ENCODE data around the gene TTLL6.
"Not testable (repeated sequence)": the region's sequence is repeated elsewhere in the genome, so short reads cannot be mapped to it uniquely, and the experiment has no call there.

TTLL6 gene

GRCh38 chr17:48816774-48817590 is at the start of gene TTLL6:
Gene TTLL6, minus strand, starts transcription at chr17:48817229. Its CDS starts 157 bp downstream, at chr17:48817072.
- peak; percentile 29 to 32 for DNase-seq

DNA sequence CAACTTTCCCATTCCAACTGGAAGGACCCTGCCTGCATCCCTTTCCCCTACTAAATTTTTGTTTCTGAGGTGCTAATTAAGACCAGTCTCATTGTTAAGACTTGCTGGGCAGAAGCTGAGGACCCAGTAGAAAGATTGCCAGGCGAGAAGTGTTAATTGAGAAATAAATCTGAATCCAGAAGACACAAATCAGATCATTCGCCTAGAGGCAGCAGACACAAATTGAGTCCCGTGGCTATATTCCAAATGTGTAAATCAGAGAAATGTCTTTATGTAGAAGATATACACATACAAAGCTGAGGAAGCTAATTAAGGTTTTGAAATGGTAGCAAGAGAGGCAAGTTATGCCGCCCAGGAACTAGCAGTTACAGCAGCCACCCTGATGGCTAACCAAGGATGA is 43.4 kb upstream of the TTLL6 start:
- DNase-seq, result no peak

DNA sequence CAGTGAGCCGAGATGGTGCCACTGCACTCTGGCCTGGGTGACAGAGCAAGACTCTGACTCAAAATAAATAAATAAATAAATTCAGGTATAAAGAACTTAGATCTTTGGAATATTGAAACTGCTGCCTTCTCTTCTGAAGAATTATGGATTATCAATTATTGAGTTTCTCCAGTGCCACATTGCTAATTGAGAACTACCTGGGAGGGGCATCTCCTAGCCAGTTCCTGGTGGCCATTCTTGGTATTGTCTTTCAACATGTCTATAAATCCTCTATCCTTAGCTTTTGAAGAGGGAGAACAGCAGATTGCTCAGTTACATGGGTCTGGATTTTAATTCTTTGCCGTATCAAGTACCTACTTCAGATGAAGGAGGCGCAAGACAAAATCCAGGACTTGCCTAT is 43.0 kb upstream of the TTLL6 start:
- peak in 1 of 2 experiments; percentile 14 for DNase-seq

- DNase-seq, result no peak
These were observed 39.2 kb upstream of the TTLL6 start for GRCh38 chr17:48856122-48856821.

GRCh38 chr17:48854774-48855476 is 37.9 kb upstream of the TTLL6 start:
- DNase-seq, result no peak

DNA sequence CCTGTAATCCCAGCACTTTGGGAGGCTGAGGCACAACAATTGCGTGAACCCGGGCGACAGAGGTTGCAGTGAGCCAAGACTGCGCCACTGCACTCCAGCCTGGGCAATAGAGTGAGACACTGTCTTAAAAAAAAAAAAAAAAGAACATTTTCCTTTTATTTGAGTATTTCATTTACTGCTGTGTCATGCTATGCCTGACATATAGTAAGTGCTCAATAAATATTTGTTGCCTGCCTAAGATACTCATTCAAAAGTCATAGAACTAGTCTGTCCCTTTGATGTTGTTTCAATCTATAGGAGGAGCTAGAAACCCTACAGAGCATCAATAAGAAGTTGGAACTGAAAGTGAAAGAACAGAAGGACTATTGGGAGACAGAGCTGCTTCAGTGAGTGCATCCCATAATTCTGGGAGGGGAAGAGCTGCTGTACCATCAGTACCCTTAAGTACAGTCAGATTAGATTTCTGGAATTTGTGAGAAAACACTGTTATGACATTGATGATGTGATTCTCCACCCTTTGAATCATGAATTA is 33.8 kb upstream of the TTLL6 start:
- no peak for DNase-seq

DNA sequence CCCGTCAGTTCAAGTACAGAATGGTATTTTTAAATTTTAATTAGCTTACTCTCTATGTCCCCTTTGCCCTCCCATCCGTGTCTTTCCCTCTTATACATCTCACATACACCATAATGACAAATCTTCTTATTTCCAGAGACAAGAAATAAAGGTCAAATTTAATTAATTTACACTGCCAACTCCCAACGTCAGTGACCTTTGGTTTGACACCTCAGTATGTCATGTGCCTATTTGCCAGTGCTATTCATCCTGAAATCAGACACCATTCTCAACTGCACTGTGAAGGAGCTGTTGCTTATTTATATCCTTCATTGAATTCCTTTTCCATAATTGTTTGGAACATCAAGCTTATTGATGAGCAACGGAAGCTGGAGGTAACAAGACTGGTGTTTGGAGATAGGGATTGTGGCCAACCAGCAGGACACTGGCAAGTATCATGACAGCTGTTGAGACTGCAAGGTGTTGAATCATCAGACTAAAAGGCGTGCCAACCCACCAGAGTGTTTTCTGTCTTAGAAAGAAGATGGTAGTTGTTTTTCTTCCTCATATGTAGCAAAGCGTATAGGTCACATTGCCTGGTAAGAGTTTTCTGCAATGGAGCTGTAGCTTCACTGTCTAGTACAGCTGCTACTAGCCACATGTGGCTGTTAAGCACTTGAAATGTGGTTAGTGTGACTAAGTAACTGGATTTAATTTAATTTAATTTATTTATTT is 26.3 kb upstream of the TTLL6 start:
- no peak for DNase-seq

- DNase-seq, result no peak
These were observed 25.7 kb upstream of the TTLL6 start for GRCh38 chr17:48842746-48843145.

GRCh38 chr17:48841395-48841831 is 24.4 kb upstream of the TTLL6 start:
- DNase-seq, result peak; percentile 98 to 99

- no peak for DNase-seq
These were observed 23.4 kb upstream of the TTLL6 start for GRCh38 chr17:48840441-48840840.

DNA sequence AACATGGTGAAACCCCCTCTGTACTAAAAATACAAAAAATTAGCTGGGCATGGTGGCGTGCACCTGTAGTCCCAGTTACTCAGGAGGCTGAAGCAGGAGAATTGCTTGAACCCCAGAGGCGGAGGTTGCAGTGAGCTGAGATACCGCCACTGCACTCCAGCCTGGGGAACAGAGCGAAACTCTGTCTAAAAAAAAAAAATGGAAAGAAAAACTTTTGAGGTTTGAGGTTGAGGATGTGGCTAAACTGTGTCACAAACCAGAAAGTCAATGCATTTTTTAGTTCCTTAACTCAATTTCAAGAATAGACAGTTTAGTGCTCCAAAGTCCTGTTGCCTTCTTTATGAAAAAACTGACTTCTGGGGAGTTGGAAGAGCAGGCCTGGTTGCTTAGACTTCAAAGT is 20.4 kb upstream of the TTLL6 start:
- DNase-seq, result peak; percentile 90 to 92

DNA sequence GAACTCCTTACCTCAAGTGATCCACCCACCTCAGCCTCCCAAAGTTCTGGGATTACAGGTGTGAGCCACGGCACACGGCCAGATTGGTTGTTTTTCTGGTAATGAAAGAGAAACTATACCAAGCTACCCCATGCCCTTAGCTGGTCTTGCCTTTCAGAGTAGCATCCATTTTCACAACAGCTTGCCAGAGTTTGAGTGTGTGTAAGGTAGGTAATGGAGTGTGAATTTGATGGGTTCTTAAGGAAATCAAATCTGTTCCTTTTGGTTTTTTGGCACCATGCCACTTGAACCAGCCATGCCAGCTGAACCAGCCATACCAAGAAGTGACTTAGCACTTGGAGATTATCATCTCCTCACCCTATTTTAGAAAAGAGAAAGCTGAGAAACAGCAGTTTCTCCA is 18.9 kb upstream of the TTLL6 start:
- DNase-seq, result no peak

GRCh38 chr17:48834973-48835372 is 17.9 kb upstream of the TTLL6 start:
- DNase-seq, result no peak

GRCh38 chr17:48831549-48831883 is 14.5 kb upstream of the TTLL6 start:
- no peak for DNase-seq

GRCh38 chr17:48830840-48831548 is 14.0 kb upstream of the TTLL6 start, which contains the start of gene CALCOCO2:
Gene CALCOCO2, plus strand, starts transcription at chr17:48831035. Its CDS starts 10,673 bp downstream, at chr17:48841708.
- DNase-seq, result peak; percentile 95 to 96

DNA sequence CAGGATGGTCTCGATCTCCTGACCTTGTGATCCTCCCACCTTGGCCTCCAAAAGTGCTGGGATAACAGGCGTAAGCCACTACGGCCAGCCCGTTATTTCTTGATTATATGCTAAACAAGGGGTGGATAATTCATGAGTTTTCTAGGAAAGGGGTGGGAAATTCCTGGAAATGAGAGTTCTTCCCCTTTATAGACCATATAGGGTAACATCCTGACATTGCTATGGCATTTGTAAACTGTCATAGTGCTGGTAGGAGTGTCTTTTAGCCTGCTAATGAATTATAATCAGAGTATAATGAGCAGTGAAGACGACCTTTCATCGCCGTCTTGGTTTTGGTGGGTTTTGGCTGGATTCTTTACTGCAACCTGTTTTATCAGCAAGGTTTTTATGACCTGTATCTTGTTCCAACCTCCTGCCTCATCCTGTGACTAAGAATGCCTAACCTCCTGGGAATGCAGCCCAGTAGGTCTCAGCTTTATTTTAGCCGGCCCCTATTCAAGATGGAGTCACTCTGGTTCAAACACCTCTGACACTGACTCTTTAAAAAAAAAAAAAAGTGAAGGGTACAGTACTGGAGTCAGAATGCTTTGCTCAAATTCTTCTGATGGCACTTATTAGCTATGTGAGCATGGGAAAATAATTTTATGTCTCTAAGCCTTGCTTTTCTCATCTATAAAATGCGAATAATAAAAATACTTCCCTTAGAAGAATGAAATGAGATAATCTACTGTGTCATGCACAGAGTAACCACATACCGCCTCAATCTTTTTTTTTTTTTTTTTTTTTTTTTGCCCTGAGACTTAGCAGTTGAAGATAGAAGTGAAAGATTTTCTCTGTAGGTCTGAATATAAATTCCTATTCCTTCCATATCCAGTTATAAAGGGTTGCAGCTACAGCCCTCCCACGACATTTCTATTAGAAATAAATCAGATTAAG is 8.7 kb upstream of the TTLL6 start:
- no peak for DNase-seq

- not testable (repeated sequence) for DNase-seq
These were observed 3.9 kb upstream of the TTLL6 start for GRCh38 chr17:48820936-48821335.

DNA sequence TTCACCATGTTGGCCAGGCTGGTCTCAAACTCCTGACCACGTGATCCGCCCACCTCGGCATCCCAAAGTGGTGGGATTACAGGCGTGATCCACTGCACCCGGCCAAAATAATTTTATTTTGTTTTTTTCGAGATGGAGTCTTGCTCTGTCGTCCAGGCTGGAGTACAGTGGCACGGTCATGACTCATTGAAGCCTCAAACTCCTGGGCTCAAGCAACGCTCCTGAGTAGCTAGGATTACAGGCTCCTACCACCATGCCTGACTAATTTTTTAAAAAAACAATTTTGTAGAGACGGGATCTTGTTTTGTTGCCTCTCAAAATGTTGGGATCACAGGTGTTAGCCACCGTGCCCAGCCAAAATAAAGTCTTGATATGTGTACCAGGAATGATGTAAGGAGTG is 2.4 kb upstream of the TTLL6 start:
- no peak for DNase-seq

- DNase-seq, result no peak
These were observed 1.4 kb upstream of the TTLL6 start for GRCh38 chr17:48818361-48818841.

- DNase-seq, result no peak
These were observed 623 bp downstream of the TTLL6 start for GRCh38 chr17:48816438-48816773.

- no peak for DNase-seq
These were observed 1.7 kb downstream of the TTLL6 start for GRCh38 chr17:48815311-48815710.

Data from AML-193 (cell line).